ENCODE results near the gene EFNB2.

The EFNB2 gene

DNA sequence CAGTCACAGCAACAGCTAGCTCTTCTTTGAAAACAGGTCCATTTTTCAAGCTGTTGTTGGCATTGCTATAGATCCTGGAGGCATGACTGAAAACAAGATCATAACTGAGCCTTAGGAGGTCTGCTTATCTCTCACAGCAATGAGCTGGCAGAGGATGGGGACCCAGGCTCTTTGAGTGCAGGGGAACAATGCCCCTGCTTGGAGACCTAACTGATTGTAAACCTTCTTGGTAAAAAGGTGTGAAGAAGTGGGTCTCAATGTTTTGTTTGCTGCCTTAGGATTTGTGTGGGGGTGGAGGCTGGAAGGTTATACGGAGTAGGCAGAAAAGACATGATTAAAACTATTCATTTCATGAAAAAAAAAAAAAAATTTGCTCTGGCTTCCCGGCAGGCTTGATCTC lies 94.6 kb downstream of the EFNB2 start:
- H3K4me3 ChIP-seq (ENCODE audit: low read length), result no peak overlapping the region
- no peak for DNase-seq (ENCODE audit: low read depth)
- TF ChIP-seq, protein P1, sequence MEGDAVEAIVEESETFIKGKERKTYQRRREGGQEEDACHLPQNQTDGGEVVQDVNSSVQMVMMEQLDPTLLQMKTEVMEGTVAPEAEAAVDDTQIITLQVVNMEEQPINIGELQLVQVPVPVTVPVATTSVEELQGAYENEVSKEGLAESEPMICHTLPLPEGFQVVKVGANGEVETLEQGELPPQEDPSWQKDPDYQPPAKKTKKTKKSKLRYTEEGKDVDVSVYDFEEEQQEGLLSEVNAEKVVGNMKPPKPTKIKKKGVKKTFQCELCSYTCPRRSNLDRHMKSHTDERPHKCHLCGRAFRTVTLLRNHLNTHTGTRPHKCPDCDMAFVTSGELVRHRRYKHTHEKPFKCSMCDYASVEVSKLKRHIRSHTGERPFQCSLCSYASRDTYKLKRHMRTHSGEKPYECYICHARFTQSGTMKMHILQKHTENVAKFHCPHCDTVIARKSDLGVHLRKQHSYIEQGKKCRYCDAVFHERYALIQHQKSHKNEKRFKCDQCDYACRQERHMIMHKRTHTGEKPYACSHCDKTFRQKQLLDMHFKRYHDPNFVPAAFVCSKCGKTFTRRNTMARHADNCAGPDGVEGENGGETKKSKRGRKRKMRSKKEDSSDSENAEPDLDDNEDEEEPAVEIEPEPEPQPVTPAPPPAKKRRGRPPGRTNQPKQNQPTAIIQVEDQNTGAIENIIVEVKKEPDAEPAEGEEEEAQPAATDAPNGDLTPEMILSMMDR (IDR thresholded peaks at IDR 0.05; ENCODE audit: insufficient read depth, low read depth, low read length, missing control alignments), result no peak

Data from epithelial cell of esophagus (primary cell).